Uterus (tissue), 4 donors: ENCODE results near the gene RAB18. TPM values are rescaled to one million over a fixed set of nuclear protein-coding genes. Genes with fewer than 3 reads are reported as not detected.

Source experiments
- DNase-seq, 2 donors: peaks; one replicate each; pipeline ENCODE4 v3.0.0-alpha.2; 2019 to 2020
- H3K27ac ChIP-seq, 2 donors: fragments of 200-600 bp; sonication (generic); 1 replicate in 1 of 2; 2 replicates in 1 of 2; pipeline ENCODE4 v1.5.1; 2016 to 2018
- H3K27me3 ChIP-seq, 2 donors: fragments of 200-600 bp; sonication (generic); one replicate each; pipeline ENCODE4 v1.5.1; 2018 to 2019; ENCODE audit warnings: control low read depth in 1 of 2
- H3K36me3 ChIP-seq, 2 donors: fragments of 200-600 bp; sonication (generic); one replicate each; pipeline ENCODE4 v1.5.1; 2019; ENCODE audit warnings: control low read depth in 1 of 2
- H3K4me1 ChIP-seq, 2 donors: fragments of 200-600 bp; sonication (generic); one replicate each; pipeline ENCODE4 v1.5.1; 2018 to 2019; ENCODE audit warnings: control low read depth in 1 of 2
- H3K4me3 ChIP-seq, 2 donors: fragments of 200-600 bp; sonication (generic); 1 replicate in 1 of 2; 2 replicates in 1 of 2; pipeline ENCODE4 v1.5.1; 2018 to 2019; ENCODE audit warnings: mild to moderate bottlenecking in 1 of 2
- H3K9me3 ChIP-seq, 2 donors: fragments of 200-600 bp; sonication (generic); one replicate each; pipeline ENCODE4 v1.5.1; 2019; ENCODE audit warnings: control low read depth in 1 of 2
- CTCF ChIP-seq, 4 experiments: fragments of 200-600 bp in 2 of 4; fragments of 450-650 bp in 2 of 4; sonication (generic) in 2 of 4; IDR thresholded peaks; one replicate each; pipeline ENCODE4 v1.5.1; 2016 to 2019; ENCODE audit warnings: antibody characterized with exemption in 4 of 4, mild to moderate bottlenecking in 2 of 4, moderate library complexity in 1 of 4
- POLR2A ChIP-seq, 2 donors: fragments of 450-650 bp; IDR thresholded peaks; one replicate each; pipeline ENCODE4 v1.6.1; 2016; ENCODE audit warnings: antibody characterized with exemption in 2 of 2, mild to moderate bottlenecking in 1 of 2, moderate library complexity in 1 of 2
- intact Hi-C: fragments of 100-400 bp; cut with DNase I; formaldehyde crosslinking; loops from one replicate; pipeline ENCODE4 v1.15.1; 2023; ENCODE audit warnings: low total_unique reads
- total RNA-seq, 4 donors: library from RNA; depleted of rRNA in 3 of 4; stranded (reverse); fragments of >200 nt in 3 of 4; gene quantifications; one replicate each; pipeline versions ENCODE4 v1.1.0 to v1.2.4, GENCODE V29; 2014 to 2023
- donor health status: DM: yes; HTN: yes; CAD: no.

RAB18 gene
- total RNA-seq, 4 donors from 2014 or later, result 20.6 to 94.4 (median 48.2) TPM

DNA sequence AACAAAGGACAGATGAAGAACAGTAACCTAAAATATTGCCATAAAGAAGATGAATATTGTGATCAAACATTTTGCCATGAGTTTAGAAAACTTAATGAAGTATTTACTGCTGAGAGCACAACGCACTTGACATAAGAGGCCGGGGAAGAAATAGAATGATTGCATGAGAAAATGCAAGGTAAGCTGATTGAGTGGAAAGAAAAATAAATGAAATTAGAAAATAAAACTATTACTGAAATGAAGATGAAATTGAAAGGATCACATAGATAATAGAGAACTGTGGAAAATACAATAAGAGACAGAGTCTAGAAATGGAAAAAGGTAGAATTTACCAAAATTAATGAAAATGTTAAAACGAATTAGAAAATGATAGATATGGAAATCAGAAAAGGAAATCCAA is 10.1 kb downstream of the RAB18 start:
- no peaks in the 10 kb centered on the region for H3K9me3 ChIP-seq
- no peak for DNase-seq
- no peaks in the 10 kb centered on the region for H3K36me3 ChIP-seq
- peaks cover 0 to 7% of the 10 kb centered on the region in 2 donors for H3K4me1 ChIP-seq
- TF ChIP-seq POLR2A (IDR thresholded peaks at IDR 0.05) (no peak), CTCF (IDR thresholded peaks at IDR 0.05) (no peak)
- H3K27me3 ChIP-seq, result no peaks in the 10 kb centered on the region
- no peak overlapping the region for H3K4me3 ChIP-seq
- intact Hi-C loops, result no loop called here
- H3K27ac ChIP-seq, result no peak overlapping the region

GRCh38 chr10:27518261-27518660 is 14.2 kb downstream of the RAB18 start:
- intact Hi-C loops, result no loop called here
- no peak overlapping the region for H3K27ac ChIP-seq
- TF ChIP-seq POLR2A (IDR thresholded peaks at IDR 0.05), result no peak
- no peak for TF ChIP-seq CTCF (IDR thresholded peaks at IDR 0.05)

GRCh38 chr10:27525819-27526218 is 21.7 kb downstream of the RAB18 start:
- TF ChIP-seq CTCF (IDR thresholded peaks at IDR 0.05), result no peak
- TF ChIP-seq POLR2A (IDR thresholded peaks at IDR 0.05), result no peak
- Histone ChIP-seq H3K27me3 (no peaks in the 10 kb centered on the region), H3K4me1 (peaks cover 0 to 2% of the 10 kb centered on the region in 2 donors), H3K9me3 (no peaks in the 10 kb centered on the region), H3K36me3 (no peaks in the 10 kb centered on the region), H3K4me3 (no peak overlapping the region), H3K27ac (no peak overlapping the region)
- no peak for DNase-seq
- intact Hi-C loops, result no loop called here

More at GRCh38 chr10:27518261-27518660, 14.2 kb downstream of the RAB18 start:
- H3K4me1 ChIP-seq, result peaks cover 0 to 2% of the 10 kb centered on the region in 2 donors
- no peak for DNase-seq
- H3K4me3 ChIP-seq, result no peak overlapping the region
- no peaks in the 10 kb centered on the region for H3K9me3 ChIP-seq
- no peaks in the 10 kb centered on the region for H3K27me3 ChIP-seq
- no peaks in the 10 kb centered on the region for H3K36me3 ChIP-seq

- H3K27me3 ChIP-seq, result no peaks in the 10 kb centered on the region
- no peak for DNase-seq
- H3K4me3 ChIP-seq, result no peak overlapping the region
- intact Hi-C loops, result no loop called here
- no peak overlapping the region for H3K27ac ChIP-seq
- H3K36me3 ChIP-seq, result no peaks in the 10 kb centered on the region
- H3K9me3 ChIP-seq, result no peaks in the 10 kb centered on the region
- TF ChIP-seq CTCF (IDR thresholded peaks at IDR 0.05) (no peak), POLR2A (IDR thresholded peaks at IDR 0.05) (no peak)
- peaks cover 0 to 2% of the 10 kb centered on the region in 2 donors for H3K4me1 ChIP-seq
These were observed 22.1 kb downstream of the RAB18 start for GRCh38 chr10:27526242-27526641.

- Histone ChIP-seq H3K9me3 (no peaks in the 10 kb centered on the region), H3K4me3 (no peak overlapping the region), H3K36me3 (no peaks in the 10 kb centered on the region), H3K4me1 (peaks cover 0 to 4% of the 10 kb centered on the region in 2 donors), H3K27me3 (no peaks in the 10 kb centered on the region), H3K27ac (no peak overlapping the region)
- no peak for DNase-seq
- TF ChIP-seq CTCF (IDR thresholded peaks at IDR 0.05) (no peak), POLR2A (IDR thresholded peaks at IDR 0.05) (no peak)
- intact Hi-C loops, result no loop called here
These were observed 23.7 kb downstream of the RAB18 start for GRCh38 chr10:27527666-27528295.
